ENCODE measurements around the gene CUEDC1. TPM values are rescaled to one million over a fixed set of nuclear protein-coding genes. Genes with fewer than 3 reads are reported as not detected.

Gene CUEDC1
- total RNA-seq, 1 donor from 2014 or later: not detected

DNA sequence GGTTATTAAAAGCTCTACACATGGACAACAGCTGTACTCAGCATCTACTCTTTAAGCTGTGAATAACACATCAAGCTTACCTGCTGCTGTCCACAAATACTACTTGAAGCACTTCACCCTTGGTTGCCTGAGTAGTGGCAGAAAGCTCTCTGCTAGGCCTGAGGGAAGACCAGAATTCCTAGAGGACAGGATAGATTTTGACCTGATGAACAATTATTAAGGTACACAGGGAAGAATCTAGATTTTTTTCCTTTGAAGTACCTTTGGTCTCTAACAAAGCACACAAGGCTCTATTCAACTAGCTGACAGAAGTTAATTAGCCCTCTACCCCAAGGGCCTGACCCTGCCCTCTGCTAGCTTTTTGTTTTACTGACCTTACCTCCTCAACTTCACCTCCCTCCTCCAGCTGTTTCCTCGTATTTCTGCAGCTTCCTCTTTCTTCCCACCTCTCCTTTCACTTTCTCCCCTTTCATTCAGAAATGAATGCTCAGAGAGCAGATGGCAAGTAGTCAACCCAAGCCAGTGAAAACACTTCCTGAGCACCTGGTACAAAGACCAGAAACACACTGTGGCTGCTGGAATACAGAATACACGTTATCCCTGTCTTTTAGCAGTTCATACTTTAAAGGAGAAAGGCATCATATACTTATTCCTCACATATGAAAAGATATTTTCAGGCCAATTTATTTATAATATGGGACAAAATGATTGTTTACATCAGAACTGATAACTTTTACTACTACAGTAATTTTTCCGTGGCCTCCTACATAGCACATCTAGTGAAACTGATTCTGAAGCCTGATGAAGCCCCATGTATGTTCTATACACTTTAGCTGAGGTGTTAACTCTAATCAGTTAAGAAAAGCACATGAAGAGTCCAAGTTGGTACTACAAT lies 38.5 kb upstream of the CUEDC1 start:
- Mint-ChIP-seq H3K27me3 (ENCODE audit: insufficient read depth) (no peaks in the 10 kb centered on the region), H3K9me3 (no peaks in the 10 kb centered on the region), H3K4me1 (ENCODE audit: low read depth) (peaks cover 62% of the 10 kb centered on the region), H3K4me3 (no peak overlapping the region), H3K27ac (peak overlapping the region; percentile 50), H3K36me3 (ENCODE audit: low read depth) (peaks cover 32% of the 10 kb centered on the region)
- intact Hi-C loops (cut with micrococcal nuclease): loop anchor here (2.0 kb wide), 1 partner anchor 143 kb away; the partner anchor contains the start of gene MRPS23
- no peak for DNase-seq (ENCODE audit: low spot score)

DNA sequence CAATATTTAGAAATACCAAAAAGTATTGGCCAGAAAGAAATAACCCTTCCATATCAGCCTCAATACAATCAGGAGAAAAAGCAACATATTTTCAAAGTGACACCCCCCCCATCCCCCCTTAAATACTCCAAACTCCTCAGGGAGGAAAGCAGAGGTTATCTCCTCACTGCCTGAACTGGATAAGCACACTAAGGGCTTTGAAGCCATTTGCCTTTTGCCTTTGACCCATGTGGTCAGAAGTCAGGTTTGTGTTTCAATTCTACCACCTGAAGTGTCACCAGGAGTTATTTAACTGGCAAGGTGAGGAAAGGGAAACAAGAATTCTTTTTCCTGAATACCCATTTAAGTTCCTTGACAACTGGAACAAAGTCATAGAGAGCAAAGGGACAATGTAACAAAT lies 36.3 kb upstream of the CUEDC1 start:
- Mint-ChIP-seq H3K36me3 (ENCODE audit: low read depth) (peaks cover 25% of the 10 kb centered on the region), H3K27ac (no peak overlapping the region), H3K4me3 (no peak overlapping the region), H3K9me3 (no peaks in the 10 kb centered on the region), H3K27me3 (ENCODE audit: insufficient read depth) (no peaks in the 10 kb centered on the region), H3K4me1 (ENCODE audit: low read depth) (peaks cover 56% of the 10 kb centered on the region)
- no peak for DNase-seq (ENCODE audit: low spot score)
- intact Hi-C loops (cut with micrococcal nuclease): no loop called here

DNA sequence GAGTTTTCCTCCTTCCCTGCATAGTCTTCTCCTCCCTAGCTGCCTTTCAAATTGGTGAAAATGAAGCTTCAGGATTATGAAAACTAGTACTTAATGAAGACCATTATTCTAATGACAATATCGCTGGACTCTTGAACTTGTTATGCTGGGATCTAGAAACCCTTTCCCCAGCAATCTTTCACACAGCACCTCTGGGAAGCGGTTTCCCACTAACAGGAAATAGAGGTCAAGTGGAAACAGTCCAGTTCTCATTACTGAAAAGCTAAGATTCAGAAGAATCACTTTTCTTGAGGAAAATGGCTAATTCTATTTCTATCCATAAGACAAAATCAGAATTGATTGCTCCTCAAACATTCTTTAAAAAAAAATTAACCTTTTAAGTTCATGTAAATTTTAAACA lies 34.8 kb upstream of the CUEDC1 start:
- Mint-ChIP-seq H3K27ac (no peak overlapping the region), H3K36me3 (ENCODE audit: low read depth) (peaks cover 24% of the 10 kb centered on the region), H3K4me3 (peak overlapping the region; percentile 63), H3K27me3 (ENCODE audit: insufficient read depth) (no peaks in the 10 kb centered on the region), H3K4me1 (ENCODE audit: low read depth) (peaks cover 62% of the 10 kb centered on the region), H3K9me3 (no peaks in the 10 kb centered on the region)
- DNase-seq (ENCODE audit: low spot score): no peak
- intact Hi-C loops (cut with micrococcal nuclease): no loop called here

DNA sequence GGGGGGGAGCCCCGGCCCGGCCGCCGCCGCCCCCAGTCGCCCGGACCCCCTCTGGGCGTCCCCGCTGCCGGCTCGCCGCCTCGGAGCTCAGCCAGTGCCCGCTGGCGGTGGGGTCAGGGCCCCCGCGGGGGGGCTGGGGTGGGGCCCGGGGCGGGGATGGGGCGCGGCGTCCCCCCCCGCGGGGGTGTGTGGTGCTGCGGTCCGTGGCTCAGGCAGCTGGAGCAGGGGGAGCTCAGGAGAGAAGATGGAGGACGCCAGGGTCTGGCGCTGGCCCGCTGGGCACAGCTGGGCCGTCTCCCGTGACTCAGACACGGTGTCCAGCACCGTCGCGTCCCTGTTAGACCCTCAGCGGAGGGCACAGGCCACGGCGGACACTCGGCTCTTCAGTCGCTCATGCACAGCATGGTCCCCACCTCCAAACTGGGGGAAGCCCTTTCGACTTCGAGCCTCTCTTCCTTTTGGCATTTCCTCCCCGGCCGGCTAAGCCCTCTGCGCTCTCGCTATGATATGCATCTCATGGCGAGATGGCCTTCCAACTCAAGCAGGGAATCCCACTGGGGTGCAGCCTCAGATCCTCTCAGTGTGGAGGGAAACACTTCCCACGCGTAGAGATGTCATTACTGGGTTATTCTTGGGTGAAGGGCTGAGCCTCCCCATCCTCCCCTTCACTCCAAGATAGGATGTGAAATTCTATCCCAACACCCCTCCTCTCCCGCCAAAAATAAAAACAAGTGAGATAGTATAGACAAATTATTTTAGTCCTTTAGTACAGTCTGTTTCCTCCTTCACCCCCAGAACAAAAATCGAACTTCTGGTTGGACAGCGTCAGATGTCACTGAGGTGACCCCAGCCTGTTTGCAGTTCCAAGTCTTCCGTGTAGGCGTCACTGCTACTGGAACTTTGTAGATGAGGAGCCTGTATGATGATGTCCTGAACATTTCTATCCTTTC lies 33.4 kb upstream of the CUEDC1 start:
- Mint-ChIP-seq H3K4me1 (ENCODE audit: low read depth) (peaks cover 64% of the 10 kb centered on the region), H3K27me3 (ENCODE audit: insufficient read depth) (no peaks in the 10 kb centered on the region), H3K4me3 (peak overlapping the region; percentile 90), H3K36me3 (ENCODE audit: low read depth) (peaks cover 24% of the 10 kb centered on the region), H3K27ac (peak overlapping the region; percentile 89), H3K9me3 (no peaks in the 10 kb centered on the region)
- intact Hi-C loops (cut with micrococcal nuclease): loop anchor here (1.0 to 5.0 kb wide), 5 partner anchors 11 to 138 kb away; partner anchors contain the start of genes DYNLL2, MRPS23 and SRSF1
- peak; percentile 65 for DNase-seq (ENCODE audit: low spot score)

DNA sequence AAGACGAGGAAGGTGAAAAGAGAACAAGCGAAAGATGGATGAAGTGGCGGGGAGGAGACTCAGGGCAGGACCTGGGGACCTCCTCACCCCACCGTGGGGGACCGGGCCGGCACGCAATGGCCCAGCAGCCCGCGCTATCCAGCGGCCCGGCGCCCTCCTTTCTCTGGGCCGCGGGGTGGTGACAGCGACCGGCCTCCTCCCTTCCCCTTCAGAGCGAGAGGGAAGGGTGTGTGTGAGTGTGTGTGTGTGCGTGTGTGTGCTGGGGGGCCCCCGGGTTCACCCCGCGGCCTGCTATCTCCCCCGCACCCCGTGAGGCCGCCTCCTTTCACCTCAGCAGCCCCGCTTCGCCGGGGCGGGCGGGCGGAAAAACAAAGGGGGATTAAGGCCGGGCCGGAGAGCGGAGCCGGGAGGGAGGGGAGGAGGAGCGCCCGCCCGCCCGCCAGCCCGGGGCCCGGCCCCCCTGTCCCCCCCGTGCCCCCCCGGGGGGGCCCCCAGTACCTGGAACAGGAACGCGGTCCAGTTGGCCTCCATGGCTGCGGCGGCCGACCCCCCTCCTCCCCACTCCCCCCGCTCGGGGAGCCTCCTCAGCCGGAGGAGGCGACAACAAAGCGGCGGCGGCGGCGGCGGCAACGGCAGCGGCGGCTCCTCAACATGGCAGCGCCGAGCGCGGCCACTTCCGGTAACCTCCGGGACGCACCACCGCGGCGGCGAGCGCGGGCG lies 32.5 kb upstream of the CUEDC1 start, which contains the start of gene VEZF1:
Gene VEZF1, minus strand, starts transcription at position 674 of the 720 bp plus-strand sequence. Its CDS starts 143 bp downstream, at position 531.
- H3K27ac Mint-ChIP-seq: peak within 1 kb of the TSS; percentile 93
- peak; percentile 72 for DNase-seq (ENCODE audit: low spot score)
- no peaks in the 10 kb centered on the region for H3K9me3 Mint-ChIP-seq
- H3K27me3 Mint-ChIP-seq (ENCODE audit: insufficient read depth): no peaks in the 10 kb centered on the region
- peaks cover 64% of the 10 kb centered on the region for H3K4me1 Mint-ChIP-seq (ENCODE audit: low read depth)
- intact Hi-C loops (cut with micrococcal nuclease): loop anchor here (1.0 to 5.0 kb wide), 7 partner anchors 8 to 137 kb away; partner anchors contain the start of genes DYNLL2, MRPS23 and SRSF1
- peaks cover 24% of the 10 kb centered on the region for H3K36me3 Mint-ChIP-seq (ENCODE audit: low read depth)
- peak within 1 kb of the TSS; percentile 93 for H3K4me3 Mint-ChIP-seq

DNA sequence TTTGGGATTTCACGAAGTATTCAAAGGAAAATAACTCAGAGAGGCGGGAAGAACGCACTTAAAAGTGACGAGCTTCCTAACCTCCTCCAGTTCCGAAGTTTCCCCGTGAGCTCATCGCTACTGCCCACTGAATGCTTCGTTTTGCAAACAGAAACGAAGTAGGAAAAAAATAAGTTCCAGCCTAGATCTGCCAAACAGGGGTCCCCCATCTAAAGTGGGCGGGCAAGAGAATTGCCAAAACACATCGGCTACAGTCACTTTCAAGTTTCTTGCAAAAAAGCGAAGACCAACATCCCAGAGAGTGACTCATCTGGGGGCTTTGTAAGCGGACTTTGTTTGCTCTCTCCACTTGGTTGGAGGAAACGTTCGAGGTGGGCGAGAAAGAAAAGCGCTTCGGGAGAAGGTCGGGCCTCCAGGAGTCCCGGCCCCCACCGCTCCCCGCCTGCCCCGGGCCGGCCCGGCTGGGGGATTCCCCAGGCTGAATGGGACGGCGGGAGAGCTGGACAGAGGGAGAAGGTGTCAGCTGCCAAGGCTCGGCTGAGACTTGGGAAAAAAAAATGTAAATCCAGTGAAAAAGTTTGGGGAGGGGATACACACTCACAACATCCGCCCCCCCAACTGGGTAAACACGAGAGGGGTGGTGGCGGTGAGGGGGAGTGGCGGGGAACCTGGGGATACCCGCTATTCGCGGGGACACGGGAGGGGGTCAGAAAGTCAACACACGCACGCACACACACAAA lies 31.8 kb upstream of the CUEDC1 start:
- Mint-ChIP-seq H3K4me1 (ENCODE audit: low read depth) (peaks cover 64% of the 10 kb centered on the region), H3K36me3 (ENCODE audit: low read depth) (peaks cover 29% of the 10 kb centered on the region), H3K27ac (peak overlapping the region; percentile 93), H3K9me3 (no peaks in the 10 kb centered on the region), H3K4me3 (peak overlapping the region; percentile 93), H3K27me3 (ENCODE audit: insufficient read depth) (no peaks in the 10 kb centered on the region)
- intact Hi-C loops (cut with micrococcal nuclease): loop anchor here (1.0 to 5.0 kb wide), 3 partner anchors 8 to 95 kb away; partner anchors contain the start of gene DYNLL2
- DNase-seq (ENCODE audit: low spot score): peak; percentile 15

DNA sequence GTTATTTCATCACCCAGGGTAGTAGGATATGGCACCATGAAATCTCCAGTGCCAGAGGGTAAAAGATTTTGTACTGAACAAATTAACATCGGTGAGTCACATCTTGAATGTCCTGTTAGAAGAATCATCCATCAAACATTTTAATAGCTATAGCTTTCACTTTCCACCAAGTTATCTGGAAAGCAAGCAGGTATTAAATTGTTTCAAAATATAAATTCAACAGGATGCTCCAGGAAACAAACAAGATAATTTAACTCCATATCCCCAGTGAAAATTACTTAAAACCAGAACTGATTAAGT lies 30.4 kb upstream of the CUEDC1 start:
- H3K4me1 Mint-ChIP-seq (ENCODE audit: low read depth): peaks cover 75% of the 10 kb centered on the region
- no peak for DNase-seq (ENCODE audit: low spot score)
- H3K27me3 Mint-ChIP-seq (ENCODE audit: insufficient read depth): no peaks in the 10 kb centered on the region
- H3K27ac Mint-ChIP-seq: no peak overlapping the region
- H3K9me3 Mint-ChIP-seq: no peaks in the 10 kb centered on the region
- intact Hi-C loops (cut with micrococcal nuclease): loop anchor here (2.0 to 5.0 kb wide), 2 partner anchors 37 to 97 kb away; partner anchors contain the start of gene DYNLL2
- H3K36me3 Mint-ChIP-seq (ENCODE audit: low read depth): peaks cover 38% of the 10 kb centered on the region
- peak overlapping the region; percentile 42 for H3K4me3 Mint-ChIP-seq

DNA sequence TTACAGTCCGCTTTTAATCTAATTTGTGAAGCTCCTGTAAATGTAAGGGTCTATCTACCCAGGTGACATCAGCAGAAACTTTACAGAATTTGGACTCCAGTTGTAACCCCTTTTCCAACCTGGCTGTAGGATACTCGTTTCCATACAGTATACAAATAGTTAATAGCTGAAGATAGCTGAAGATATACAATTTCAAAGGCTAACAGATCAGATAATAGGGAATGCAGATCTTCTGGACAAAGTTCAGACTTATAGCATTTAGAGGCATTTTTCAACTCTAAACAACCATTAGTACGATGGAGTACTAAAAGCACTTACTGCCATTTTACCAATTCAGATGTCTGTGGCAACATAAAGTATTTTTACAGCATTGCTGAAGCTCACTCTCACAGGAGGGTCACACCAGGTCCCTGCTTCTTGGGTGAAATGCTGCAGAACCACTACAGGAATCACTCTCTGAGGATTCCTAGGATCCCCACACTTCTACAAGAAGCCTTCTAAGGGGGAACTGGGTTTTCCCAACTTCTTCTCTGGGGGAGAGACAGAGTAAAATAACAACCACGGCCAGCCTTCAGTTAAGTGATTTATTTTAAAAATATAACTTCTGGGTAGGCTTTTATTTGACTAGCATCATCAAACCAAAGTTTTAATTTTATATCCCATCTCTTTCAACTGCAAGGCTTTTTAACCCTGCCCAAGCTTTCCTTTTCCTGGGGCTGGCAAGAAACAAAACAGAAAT lies 29.9 kb upstream of the CUEDC1 start:
- intact Hi-C loops (cut with micrococcal nuclease): loop anchor here (2.0 to 5.0 kb wide), 2 partner anchors 36 to 97 kb away; partner anchors contain the start of gene DYNLL2
- peaks cover 78% of the 10 kb centered on the region for H3K4me1 Mint-ChIP-seq (ENCODE audit: low read depth)
- peak overlapping the region; percentile 42 for H3K4me3 Mint-ChIP-seq
- peaks cover 43% of the 10 kb centered on the region for H3K36me3 Mint-ChIP-seq (ENCODE audit: low read depth)
- H3K27ac Mint-ChIP-seq: no peak overlapping the region
- H3K9me3 Mint-ChIP-seq: no peaks in the 10 kb centered on the region
- no peaks in the 10 kb centered on the region for H3K27me3 Mint-ChIP-seq (ENCODE audit: insufficient read depth)
- DNase-seq (ENCODE audit: low spot score): no peak

DNA sequence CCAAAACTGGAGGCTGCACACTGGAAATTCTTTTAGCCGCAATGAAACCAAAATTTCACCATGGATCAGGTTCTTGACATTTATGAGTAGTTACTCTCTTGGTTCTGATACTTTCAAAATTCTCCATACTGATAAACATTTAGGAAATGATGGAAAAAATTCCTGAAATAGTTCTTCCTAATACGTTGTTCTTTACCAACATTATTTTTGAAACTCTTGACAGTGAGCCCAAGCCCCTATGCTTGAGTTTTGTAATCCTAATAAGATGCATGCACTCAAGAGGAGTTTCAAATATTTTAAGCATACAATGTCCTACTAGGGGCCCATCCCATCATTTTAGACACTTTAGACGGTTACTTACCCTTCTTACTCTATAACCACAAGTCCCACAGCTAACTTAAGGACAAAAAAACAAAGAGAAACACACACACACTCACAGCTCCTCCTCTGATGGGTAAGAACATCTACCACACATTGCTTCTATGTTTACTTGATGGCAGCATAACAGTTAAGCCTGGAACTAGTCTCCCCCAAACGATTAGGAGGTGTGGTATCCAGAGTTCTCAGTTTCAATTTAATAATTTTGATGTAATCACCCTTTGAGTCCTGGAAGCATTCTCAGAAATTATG lies 29.2 kb upstream of the CUEDC1 start:
- H3K27me3 Mint-ChIP-seq (ENCODE audit: insufficient read depth): no peaks in the 10 kb centered on the region
- no peak overlapping the region for H3K27ac Mint-ChIP-seq
- H3K4me3 Mint-ChIP-seq: no peak overlapping the region
- H3K9me3 Mint-ChIP-seq: no peaks in the 10 kb centered on the region
- H3K4me1 Mint-ChIP-seq (ENCODE audit: low read depth): peaks cover 71% of the 10 kb centered on the region
- DNase-seq (ENCODE audit: low spot score): no peak
- H3K36me3 Mint-ChIP-seq (ENCODE audit: low read depth): peaks cover 44% of the 10 kb centered on the region
- intact Hi-C loops (cut with micrococcal nuclease): loop anchor here (2.0 kb wide), 1 partner anchor 36 kb away; no protein-coding TSS in a partner anchor

DNA sequence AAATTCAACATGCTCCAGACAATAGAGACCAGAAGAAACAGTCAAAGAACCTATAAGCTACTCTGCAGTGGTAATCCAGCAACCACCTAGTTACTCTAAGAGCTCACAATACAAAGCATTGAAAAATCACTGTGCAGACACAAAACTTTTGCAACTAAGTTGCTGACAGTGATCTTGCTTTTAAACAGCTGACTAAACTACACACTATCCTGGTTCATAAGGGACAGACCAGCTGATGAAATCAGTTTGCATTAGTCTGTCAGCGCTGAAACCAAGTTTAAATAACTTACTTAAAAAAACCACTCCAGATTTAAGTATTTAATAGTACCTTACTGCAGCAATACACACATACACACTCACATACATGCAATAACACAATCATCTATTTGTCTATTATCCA lies 28.2 kb upstream of the CUEDC1 start:
- H3K4me1 Mint-ChIP-seq (ENCODE audit: low read depth): peaks cover 62% of the 10 kb centered on the region

More for the DNA sequence above, 28.2 kb upstream of the CUEDC1 start:
- intact Hi-C loops (cut with micrococcal nuclease): no loop called here
- H3K36me3 Mint-ChIP-seq (ENCODE audit: low read depth): peaks cover 47% of the 10 kb centered on the region
- H3K9me3 Mint-ChIP-seq: no peaks in the 10 kb centered on the region
- H3K4me3 Mint-ChIP-seq: no peak overlapping the region
- DNase-seq (ENCODE audit: low spot score): no peak
- H3K27me3 Mint-ChIP-seq (ENCODE audit: insufficient read depth): no peaks in the 10 kb centered on the region
- no peak overlapping the region for H3K27ac Mint-ChIP-seq
